Erythroblast (primary cell): ENCODE measurements around the gene C2CD2.

Experiments used
- GATA1 ChIP-seq: IDR thresholded peaks from 2 replicates; pipeline ENCODE4 v1.6.1; 2011; ENCODE audit warnings: low read depth, mild to moderate bottlenecking, control low read depth, low read length, moderate library complexity
- POLR2A ChIP-seq: IDR thresholded peaks from 2 replicates; pipeline ENCODE4 v1.6.1; 2011; ENCODE audit warnings: mild to moderate bottlenecking, low read length

DNA sequence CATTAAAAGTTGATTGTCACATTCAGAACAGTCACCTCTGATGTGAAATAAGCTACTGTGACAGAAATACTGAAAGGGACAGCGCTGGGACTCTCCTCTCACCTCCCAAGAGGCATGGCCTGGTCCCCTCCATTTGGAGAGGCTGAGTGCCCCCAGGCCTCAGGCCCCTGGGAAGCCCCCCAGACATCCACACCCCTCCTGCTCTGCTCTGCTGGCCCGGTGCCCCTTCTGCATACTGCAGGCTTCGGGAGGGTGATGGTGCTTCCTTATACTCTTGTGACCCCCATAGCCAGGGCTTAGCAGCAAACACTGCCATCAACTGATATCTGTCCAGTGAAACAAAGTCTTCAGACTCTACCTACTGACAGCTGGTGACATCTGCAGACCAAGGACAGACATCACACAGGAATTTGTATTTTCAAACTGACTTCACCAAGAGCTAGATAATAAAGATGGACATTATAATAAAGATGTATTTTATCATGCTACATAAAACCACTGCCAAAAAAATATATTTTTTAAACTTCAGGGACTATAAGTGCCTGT, 36.9 kb downstream of the C2CD2 start:
- TF ChIP-seq POLR2A (no peak), GATA1 (no peak)
